ENCODE results near the gene CTDNEP1. TPM values are rescaled to one million over a fixed set of nuclear protein-coding genes. Genes with fewer than 3 reads are reported as not detected.

Gene CTDNEP1
- total and polyA plus RNA-seq, 7 experiments from 2014 or later = 38.3 to 173 (median 120) TPM

DNA sequence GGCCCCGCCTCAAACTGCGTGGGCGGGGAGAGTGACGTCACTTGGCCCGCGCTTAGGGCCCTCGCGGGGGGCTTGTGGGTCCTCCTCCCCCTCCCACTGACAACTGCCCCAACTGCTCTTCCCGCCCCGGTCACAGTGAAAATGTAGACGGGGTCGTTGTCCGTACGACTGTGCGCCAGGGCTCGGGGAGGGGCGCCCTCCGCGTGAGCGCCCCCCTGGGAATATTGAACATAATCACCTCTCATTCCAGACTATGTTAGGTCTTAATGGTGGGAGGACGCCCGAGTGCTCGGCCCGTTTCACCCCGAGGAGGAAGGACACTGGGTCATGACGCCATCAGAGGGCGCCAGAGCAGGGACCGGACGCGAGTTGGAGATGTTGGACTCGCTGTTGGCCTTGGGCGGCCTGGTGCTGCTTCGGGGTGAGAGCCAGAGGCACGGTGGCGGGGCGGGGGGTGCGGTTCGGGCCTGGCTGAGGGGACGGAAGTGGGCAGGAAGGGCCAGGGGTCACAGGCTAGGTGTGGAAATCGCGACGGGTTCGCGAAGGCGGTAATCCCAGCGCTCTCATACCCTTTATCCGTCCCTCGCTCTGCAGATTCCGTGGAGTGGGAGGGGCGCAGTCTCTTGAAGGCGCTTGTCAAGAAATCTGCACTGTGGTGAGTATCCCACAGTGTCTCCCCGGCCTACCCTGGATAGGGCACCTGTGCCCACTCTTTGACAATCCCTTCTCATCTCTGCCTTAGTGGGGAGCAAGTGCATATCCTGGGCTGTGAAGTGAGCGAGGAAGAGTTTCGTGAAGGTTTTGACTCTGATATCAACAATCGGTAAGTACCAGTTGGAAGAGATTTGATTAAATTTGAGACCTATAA, 876 bp upstream of the CTDNEP1 start, which contains the start of gene ELP5:
Gene ELP5, plus strand, starts transcription at position 40 of the 868 bp plus-strand sequence. Its CDS starts 336 bp downstream, at position 376.
- Histone ChIP-seq H3K36me3 (ENCODE audit: control insufficient read depth in 2 of 3, insufficient read depth in 3 of 3, low read length in 3 of 3) (peaks cover 0 to 41% (median 0%) of the 10 kb centered on the region in 3 experiments), H3K4me3 (ENCODE audit: low read length) (peak within 1 kb of the TSS; percentile 91), H3K27me3 (ENCODE audit: control insufficient read depth in 2 of 2, insufficient read depth in 2 of 2, low read length in 2 of 2) (no peaks in the 10 kb centered on the region), H3K9me3 (ENCODE audit: control insufficient read depth in 2 of 3, low read length in 3 of 3) (no peaks in the 10 kb centered on the region), H3K4me1 (ENCODE audit: control insufficient read depth in 2 of 2, insufficient read depth in 2 of 2, low read length in 2 of 2) (peaks cover 22 to 32% of the 10 kb centered on the region in 2 donors), H3K27ac (ENCODE audit: low read depth, low read length) (peak within 1 kb of the TSS; percentile 94)
- H3K9me3 Mint-ChIP-seq = no peaks in the 10 kb centered on the region
- peak; percentile 69 for ATAC-seq
- H3K27ac Mint-ChIP-seq = peak within 1 kb of the TSS; percentile 95 to 100 (median 99)
- POLR2A ChIA-PET = interaction anchor here (0.6 to 3.8 kb wide), 5 partner anchors 11 to 435 kb away, joined by 3 to 78 read pairs (median 4); partner anchors contain the start of genes ACADVL, DLG4, GABARAP and MPDU1
- H3K27me3 Mint-ChIP-seq = peaks cover 0 to 4% (median 0%) of the 10 kb centered on the region in 5 donors
- peak within 1 kb of the TSS; percentile 85 to 98 (median 96) for H3K4me3 Mint-ChIP-seq
- H3K36me3 Mint-ChIP-seq = peaks cover 4 to 19% (median 6%) of the 10 kb centered on the region in 5 donors
- CTCF ChIA-PET = interaction anchor here (1.2 kb wide), 1 partner anchor 10 kb away, joined by 4 read pairs; the partner anchor contains the start of gene GABARAP
- H3K4me1 Mint-ChIP-seq = peaks cover 29 to 51% (median 42%) of the 10 kb centered on the region in 7 donors
- DNase-seq = peak in 5 of 9 donors; percentile 73 to 90 (median 83)
- intact Hi-C loops (cut with micrococcal nuclease) = loop anchor here (1.0 to 5.0 kb wide), 19 partner anchors 9 to 592 kb away; partner anchors contain the start of genes EIF5A (in 2 of the 2), PHF23 (in 2 of the 2), POLR2A (in 2 of the 2) and SENP3 (in 2 of the 2)

DNA sequence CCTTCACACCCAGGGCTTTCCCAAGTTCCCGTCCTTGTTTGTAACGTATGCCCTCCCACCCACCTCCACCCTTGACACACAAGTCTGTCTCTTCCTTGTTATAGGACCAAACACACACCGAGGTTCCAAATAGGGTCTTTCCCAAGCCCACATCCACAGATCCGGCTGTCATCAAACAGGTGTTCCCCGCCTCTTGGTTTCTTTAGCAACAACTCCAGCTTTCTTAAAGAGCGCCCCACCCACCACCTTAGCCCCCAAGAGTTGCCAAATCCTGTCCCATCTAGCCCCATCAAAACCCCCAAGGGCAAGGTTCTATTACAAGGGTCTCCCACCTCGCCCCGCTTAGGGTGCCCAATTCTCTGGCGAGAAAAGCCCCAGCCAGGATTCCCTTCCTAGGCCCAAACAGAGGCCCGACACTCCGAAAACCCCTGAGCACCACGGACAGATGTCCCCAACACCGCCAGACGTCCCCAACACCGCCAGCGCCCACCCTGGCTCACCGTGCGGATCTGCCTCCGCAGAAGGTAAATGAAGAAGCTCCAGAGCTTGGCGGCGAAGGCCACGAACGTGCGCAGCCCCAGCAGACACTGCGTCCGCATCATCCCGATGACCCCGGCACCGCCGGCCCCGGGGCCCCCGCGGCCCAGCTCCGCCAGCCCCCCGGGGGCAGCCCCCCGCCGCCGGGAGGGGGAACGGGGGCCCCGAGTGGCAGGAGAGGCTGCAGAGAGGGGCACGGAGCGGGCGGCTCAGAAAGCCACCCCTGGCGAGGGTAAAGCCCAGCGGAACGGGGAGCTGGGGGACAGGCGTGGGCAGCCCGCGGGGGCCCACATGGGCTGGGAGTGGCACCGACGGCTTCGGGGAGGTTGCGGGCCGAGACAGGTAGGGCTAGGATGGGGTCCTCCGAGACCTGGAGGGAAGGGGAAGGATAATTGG, 573 bp downstream of the CTDNEP1 start:
- Histone ChIP-seq H3K4me1 (ENCODE audit: control insufficient read depth in 2 of 2, insufficient read depth in 2 of 2, low read length in 2 of 2) (peaks cover 22 to 32% of the 10 kb centered on the region in 2 donors), H3K9me3 (ENCODE audit: control insufficient read depth in 2 of 3, low read length in 3 of 3) (no peaks in the 10 kb centered on the region), H3K27me3 (ENCODE audit: control insufficient read depth in 2 of 2, insufficient read depth in 2 of 2, low read length in 2 of 2) (no peaks in the 10 kb centered on the region), H3K36me3 (ENCODE audit: control insufficient read depth in 2 of 3, insufficient read depth in 3 of 3, low read length in 3 of 3) (peaks cover 4 to 38% (median 7%) of the 10 kb centered on the region in 3 experiments), H3K4me3 (ENCODE audit: low read length) (peak overlapping the region; percentile 91), H3K27ac (ENCODE audit: low read depth, low read length) (peak overlapping the region; percentile 94)
- ChIA-PET CTCF (interaction anchor here (1.2 kb wide), 1 partner anchor 9 kb away, joined by 4 read pairs; the partner anchor contains the start of gene GABARAP), POLR2A (interaction anchor here (0.6 to 3.8 kb wide), 11 partner anchors 10 to 436 kb away, joined by 3 to 78 read pairs (median 3); partner anchors contain the start of genes ACADVL, DLG4, DVL2 and GABARAP)
- Mint-ChIP-seq H3K4me1 (peaks cover 29 to 56% (median 42%) of the 10 kb centered on the region in 7 donors), H3K4me3 (peak overlapping the region; percentile 85 to 98 (median 96)), H3K9me3 (no peaks in the 10 kb centered on the region), H3K27me3 (peaks cover 0 to 4% (median 0%) of the 10 kb centered on the region in 5 donors), H3K27ac (peak overlapping the region; percentile 82 to 100 (median 97)), H3K36me3 (peaks cover 7 to 18% (median 13%) of the 10 kb centered on the region in 5 donors)
- DNase-seq = peak in 2 of 9 donors; percentile 29 to 64
- intact Hi-C loops (cut with micrococcal nuclease) = loop anchor here (5.0 kb wide), 3 partner anchors 151 to 436 kb away; partner anchors contain the start of genes FGF11 (in 1 of the 2), TMEM102 (in 1 of the 2), TMEM256 (in 1 of the 2) and TP53 (in 1 of the 2)
- ATAC-seq = no peak

DNA sequence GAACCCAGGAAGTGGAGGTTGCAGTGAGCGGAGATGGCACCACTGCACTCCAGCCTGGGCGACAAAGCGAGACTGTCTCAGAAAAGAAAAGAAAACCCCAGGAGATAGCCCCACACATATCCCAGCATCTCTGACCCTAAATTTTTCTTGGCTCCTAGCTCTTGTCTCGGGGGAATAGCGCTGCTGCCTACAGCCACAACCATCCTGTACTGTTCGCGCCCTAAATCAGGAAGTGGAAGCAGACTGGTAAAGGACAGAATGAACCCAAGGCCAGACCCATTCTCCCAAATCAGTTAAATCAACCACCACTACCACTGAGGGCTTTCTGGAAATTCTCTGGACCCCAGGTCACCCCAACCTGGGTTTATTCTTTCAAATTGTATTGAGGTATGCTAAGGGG, 1.7 kb downstream of the CTDNEP1 start:
- Mint-ChIP-seq H3K27me3 (peaks cover 0 to 4% (median 0%) of the 10 kb centered on the region in 5 donors), H3K4me3 (peak overlapping the region; percentile 85 to 97 (median 94))
- CTCF ChIA-PET = interaction anchor here (0.6 to 1.0 kb wide), 2 partner anchors 29 to 204 kb away, joined by 3 to 4 read pairs; no protein-coding TSS in a partner anchor

GRCh38 chr17:7249214-7249613, 2.3 kb downstream of the CTDNEP1 start:
- Histone ChIP-seq H3K27ac (ENCODE audit: low read depth, low read length) (peak overlapping the region; percentile 94), H3K4me3 (ENCODE audit: low read length) (no peak overlapping the region), H3K36me3 (ENCODE audit: control insufficient read depth in 2 of 3, insufficient read depth in 3 of 3, low read length in 3 of 3) (peaks cover 8 to 33% (median 14%) of the 10 kb centered on the region in 3 experiments), H3K27me3 (ENCODE audit: control insufficient read depth in 2 of 2, insufficient read depth in 2 of 2, low read length in 2 of 2) (no peaks in the 10 kb centered on the region), H3K9me3 (ENCODE audit: control insufficient read depth in 2 of 3, low read length in 3 of 3) (no peaks in the 10 kb centered on the region), H3K4me1 (ENCODE audit: control insufficient read depth in 2 of 2, insufficient read depth in 2 of 2, low read length in 2 of 2) (peaks cover 22 to 32% of the 10 kb centered on the region in 2 donors)
- CTCF ChIA-PET = interaction anchor here (0.6 to 1.0 kb wide), 2 partner anchors 30 to 203 kb away, joined by 3 to 4 read pairs; no protein-coding TSS in a partner anchor
- POLR2A ChIA-PET = interaction anchor here (1.0 to 3.8 kb wide), 3 partner anchors 8 to 236 kb away, joined by 3 to 78 read pairs (median 7); partner anchors contain the start of genes DVL2, GABARAP and PHF23
- peak overlapping the region; percentile 39 to 97 (median 88) for H3K4me3 Mint-ChIP-seq
- H3K36me3 Mint-ChIP-seq = peaks cover 5 to 18% (median 10%) of the 10 kb centered on the region in 5 donors
- H3K9me3 Mint-ChIP-seq = no peaks in the 10 kb centered on the region
- H3K27ac Mint-ChIP-seq = peak overlapping the region in 7 of 9 donors; percentile 1 to 95 (median 77)
- DNase-seq = peak in 1 of 9 donors; percentile 5
- intact Hi-C loops (cut with micrococcal nuclease) = no loop called here
- no peak for ATAC-seq
- peaks cover 28 to 54% (median 42%) of the 10 kb centered on the region in 7 donors for H3K4me1 Mint-ChIP-seq
- H3K27me3 Mint-ChIP-seq = peaks cover 0 to 4% (median 0%) of the 10 kb centered on the region in 5 donors

More for the DNA sequence above, 1.7 kb downstream of the CTDNEP1 start:
- H3K27me3 ChIP-seq (ENCODE audit: control insufficient read depth in 2 of 2, insufficient read depth in 2 of 2, low read length in 2 of 2) = no peaks in the 10 kb centered on the region
- Mint-ChIP-seq H3K9me3 (no peaks in the 10 kb centered on the region), H3K4me1 (peaks cover 28 to 55% (median 42%) of the 10 kb centered on the region in 7 donors), H3K27ac (peak overlapping the region in 8 of 9 donors; percentile 69 to 100 (median 94)), H3K36me3 (peaks cover 7 to 18% (median 13%) of the 10 kb centered on the region in 5 donors)
- peak overlapping the region; percentile 94 for H3K27ac ChIP-seq (ENCODE audit: low read depth, low read length)
- intact Hi-C loops (cut with micrococcal nuclease) = loop anchor here (5.0 kb wide), 3 partner anchors 152 to 437 kb away; partner anchors contain the start of genes FGF11 (in 1 of the 2), TMEM102 (in 1 of the 2), TMEM256 (in 1 of the 2) and TP53 (in 1 of the 2)
- DNase-seq (peak in 1 of 9 donors; percentile 5), ATAC-seq (no peak)
- H3K9me3 ChIP-seq (ENCODE audit: control insufficient read depth in 2 of 3, low read length in 3 of 3) = no peaks in the 10 kb centered on the region
- H3K4me1 ChIP-seq (ENCODE audit: control insufficient read depth in 2 of 2, insufficient read depth in 2 of 2, low read length in 2 of 2) = peaks cover 22 to 32% of the 10 kb centered on the region in 2 donors
- peak overlapping the region; percentile 91 for H3K4me3 ChIP-seq (ENCODE audit: low read length)
- peaks cover 8 to 31% (median 8%) of the 10 kb centered on the region in 3 experiments for H3K36me3 ChIP-seq (ENCODE audit: control insufficient read depth in 2 of 3, insufficient read depth in 3 of 3, low read length in 3 of 3)
- POLR2A ChIA-PET = interaction anchor here (1.0 to 3.8 kb wide), 3 partner anchors 9 to 236 kb away, joined by 3 to 78 read pairs (median 9); partner anchors contain the start of genes DVL2, GABARAP and PHF23

- intact Hi-C loops (cut with micrococcal nuclease) = no loop called here
- Mint-ChIP-seq H3K9me3 (no peaks in the 10 kb centered on the region), H3K27me3 (peaks cover 0 to 4% (median 0%) of the 10 kb centered on the region in 5 donors), H3K36me3 (peaks cover 5 to 18% (median 10%) of the 10 kb centered on the region in 5 donors), H3K4me1 (peaks cover 28 to 50% (median 38%) of the 10 kb centered on the region in 7 donors), H3K27ac (peak overlapping the region in 6 of 9 donors; percentile 1 to 95 (median 66)), H3K4me3 (peak overlapping the region in 7 of 10 donors; percentile 39 to 97 (median 89))
- peaks cover 8 to 33% (median 14%) of the 10 kb centered on the region in 3 experiments for H3K36me3 ChIP-seq (ENCODE audit: control insufficient read depth in 2 of 3, insufficient read depth in 3 of 3, low read length in 3 of 3)
- DNase-seq = peak in 1 of 9 donors; percentile 3
- ChIA-PET CTCF (interaction anchor here (1.0 kb wide), 1 partner anchor 203 kb away, joined by 3 read pairs; no protein-coding TSS in a partner anchor), POLR2A (interaction anchor here (1.0 to 3.8 kb wide), 3 partner anchors 8 to 237 kb away, joined by 3 to 78 read pairs (median 7); partner anchors contain the start of genes DVL2, GABARAP and PHF23)
- ATAC-seq = no peak
- no peak overlapping the region for H3K4me3 ChIP-seq (ENCODE audit: low read length)
- H3K27ac ChIP-seq (ENCODE audit: low read depth, low read length) = peak overlapping the region; percentile 94
- H3K27me3 ChIP-seq (ENCODE audit: control insufficient read depth in 2 of 2, insufficient read depth in 2 of 2, low read length in 2 of 2) = no peaks in the 10 kb centered on the region
- H3K4me1 ChIP-seq (ENCODE audit: control insufficient read depth in 2 of 2, insufficient read depth in 2 of 2, low read length in 2 of 2) = peaks cover 22 to 32% of the 10 kb centered on the region in 2 donors
- no peaks in the 10 kb centered on the region for H3K9me3 ChIP-seq (ENCODE audit: control insufficient read depth in 2 of 3, low read length in 3 of 3)
Measured at GRCh38 chr17:7248796-7249195, 2.7 kb downstream of the CTDNEP1 start.

All from naive thymus-derived CD4-positive, alpha-beta T cell (primary cell).